DMS79 (cell line): ENCODE results near the gene ARID3B.

Experiments used
- DNase-seq: peaks from one replicate; lab custom pipeline; 2025; lab: John Stamatoyannopoulos, UW

The ARID3B gene

DNA sequence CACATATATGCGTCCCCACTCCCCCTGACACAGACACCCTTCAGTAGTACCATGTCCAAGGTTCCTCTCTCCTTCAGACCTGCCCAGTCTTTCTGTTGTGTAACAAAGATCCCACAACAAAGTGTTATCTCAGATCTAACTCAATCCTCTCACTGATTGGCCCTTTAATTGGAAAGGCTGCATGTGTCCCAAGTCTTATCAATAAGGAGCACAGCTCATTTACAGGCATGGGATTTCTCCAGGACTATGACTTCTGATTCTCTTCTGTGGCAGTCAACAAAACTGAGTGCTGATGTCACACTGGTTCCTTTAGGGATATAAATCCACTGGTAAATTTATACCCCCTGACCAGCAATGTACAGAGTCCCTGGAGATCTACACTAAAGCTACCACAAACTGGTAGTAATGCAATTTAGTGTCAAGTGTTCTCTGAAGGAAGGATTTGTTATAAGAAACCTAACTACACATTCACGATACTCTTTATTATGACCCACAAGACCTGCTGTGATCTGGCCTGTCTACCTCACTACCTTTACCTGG, 102.7 kb downstream of the ARID3B start:
- no peak for DNase-seq

DNA sequence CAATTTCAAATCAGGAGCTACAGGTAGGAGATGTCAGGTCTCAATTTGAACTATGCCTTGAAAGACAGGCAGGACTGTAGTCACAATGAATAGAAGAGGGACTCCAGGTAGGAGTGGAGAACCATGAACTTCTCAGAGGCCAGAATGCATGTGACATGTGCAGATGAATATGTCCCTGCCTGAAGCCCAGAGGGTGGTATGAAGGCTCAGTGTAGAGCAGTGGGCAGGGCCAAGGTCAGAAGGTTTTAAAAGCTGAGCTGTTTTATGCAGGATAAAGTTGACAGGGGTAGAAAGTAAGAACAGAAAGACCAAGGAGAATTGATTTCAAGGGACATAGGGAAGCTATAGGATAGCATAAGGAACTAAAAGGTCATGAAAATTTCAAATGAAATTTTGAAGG, 105.5 kb downstream of the ARID3B start:
- no peak for DNase-seq
